ENCODE results near the gene RPIA. TPM values are rescaled to one million over a fixed set of nuclear protein-coding genes. Genes with fewer than 3 reads are reported as not detected.
A peak's percentile ranks its signal among the peaks of the same experiment; 100 is the strongest.

Gene RPIA
- total and polyA plus RNA-seq, 9 of the 15 experiments (the other 6 are each of a cell fraction or from before 2014, with no cell fraction given): 7.8 to 41.2 (median 25.8) TPM

DNA sequence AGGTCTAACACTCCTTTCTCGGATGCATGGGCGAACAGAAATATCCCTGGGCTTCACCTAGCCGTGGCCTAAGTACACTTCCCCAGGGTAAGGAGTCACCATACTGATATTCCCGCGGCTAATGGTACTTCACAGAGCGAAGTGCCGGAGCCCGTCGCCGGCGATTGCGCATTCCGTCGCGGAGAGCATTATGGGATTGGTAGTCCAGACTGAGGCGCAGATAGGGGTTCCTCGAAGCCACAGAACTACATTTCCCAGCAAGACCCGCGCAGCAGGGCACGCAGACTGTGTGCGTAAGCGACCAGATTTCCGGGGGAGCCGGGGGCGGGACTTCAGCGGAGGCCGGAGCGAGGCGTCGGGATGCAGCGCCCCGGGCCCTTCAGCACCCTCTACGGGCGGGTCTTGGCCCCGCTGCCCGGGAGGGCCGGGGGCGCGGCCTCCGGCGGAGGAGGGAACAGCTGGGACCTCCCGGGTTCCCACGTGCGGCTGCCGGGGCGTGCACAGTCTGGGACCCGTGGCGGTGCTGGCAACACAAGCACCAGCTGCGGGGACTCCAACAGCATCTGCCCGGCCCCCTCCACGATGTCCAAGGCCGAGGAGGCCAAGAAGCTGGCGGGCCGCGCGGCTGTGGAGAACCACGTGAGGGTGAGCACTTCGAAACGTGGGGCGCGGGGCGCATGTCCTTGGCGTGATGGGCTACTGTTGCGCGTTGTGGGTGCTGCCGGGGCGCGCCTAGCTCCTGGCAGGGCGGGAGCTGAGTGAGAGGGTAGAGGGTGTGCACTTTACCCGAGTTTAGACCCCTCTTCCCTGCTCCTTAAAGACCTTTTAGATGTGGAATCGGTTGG is at the start of gene RPIA (continued):
- TF ChIP-seq POLR3G (IDR thresholded peaks at IDR 0.05; ENCODE audit: extremely low read depth, insufficient read length, insufficient replicate concordance): no peak
- peak; percentile 90 for TF ChIP-seq MBD2 (IDR thresholded peaks at IDR 0.05; ENCODE audit: borderline replicate concordance, low read depth)
- no peak for TF ChIP-seq MTA2 (IDR thresholded peaks at IDR 0.05; ENCODE audit: low read depth)
- TF ChIP-seq, protein P1, sequence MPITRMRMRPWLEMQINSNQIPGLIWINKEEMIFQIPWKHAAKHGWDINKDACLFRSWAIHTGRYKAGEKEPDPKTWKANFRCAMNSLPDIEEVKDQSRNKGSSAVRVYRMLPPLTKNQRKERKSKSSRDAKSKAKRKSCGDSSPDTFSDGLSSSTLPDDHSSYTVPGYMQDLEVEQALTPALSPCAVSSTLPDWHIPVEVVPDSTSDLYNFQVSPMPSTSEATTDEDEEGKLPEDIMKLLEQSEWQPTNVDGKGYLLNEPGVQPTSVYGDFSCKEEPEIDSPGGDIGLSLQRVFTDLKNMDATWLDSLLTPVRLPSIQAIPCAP (CRISPR knock-in tag; IDR thresholded peaks at IDR 0.05; ENCODE audit: borderline replicate concordance): peak; percentile 44; the same call in 1 of the 2 replicates
- no peak; the same call in 1 of the 2 replicates for TF ChIP-seq ZNF165 (CRISPR knock-in tag; IDR thresholded peaks at IDR 0.05; ENCODE audit: borderline replicate concordance)
- TF ChIP-seq CSDE1 (IDR thresholded peaks at IDR 0.05): peak in 1 of 2 experiments; percentile 89; a peak in 2 of 4 replicates
- TF ChIP-seq, protein P2, sequence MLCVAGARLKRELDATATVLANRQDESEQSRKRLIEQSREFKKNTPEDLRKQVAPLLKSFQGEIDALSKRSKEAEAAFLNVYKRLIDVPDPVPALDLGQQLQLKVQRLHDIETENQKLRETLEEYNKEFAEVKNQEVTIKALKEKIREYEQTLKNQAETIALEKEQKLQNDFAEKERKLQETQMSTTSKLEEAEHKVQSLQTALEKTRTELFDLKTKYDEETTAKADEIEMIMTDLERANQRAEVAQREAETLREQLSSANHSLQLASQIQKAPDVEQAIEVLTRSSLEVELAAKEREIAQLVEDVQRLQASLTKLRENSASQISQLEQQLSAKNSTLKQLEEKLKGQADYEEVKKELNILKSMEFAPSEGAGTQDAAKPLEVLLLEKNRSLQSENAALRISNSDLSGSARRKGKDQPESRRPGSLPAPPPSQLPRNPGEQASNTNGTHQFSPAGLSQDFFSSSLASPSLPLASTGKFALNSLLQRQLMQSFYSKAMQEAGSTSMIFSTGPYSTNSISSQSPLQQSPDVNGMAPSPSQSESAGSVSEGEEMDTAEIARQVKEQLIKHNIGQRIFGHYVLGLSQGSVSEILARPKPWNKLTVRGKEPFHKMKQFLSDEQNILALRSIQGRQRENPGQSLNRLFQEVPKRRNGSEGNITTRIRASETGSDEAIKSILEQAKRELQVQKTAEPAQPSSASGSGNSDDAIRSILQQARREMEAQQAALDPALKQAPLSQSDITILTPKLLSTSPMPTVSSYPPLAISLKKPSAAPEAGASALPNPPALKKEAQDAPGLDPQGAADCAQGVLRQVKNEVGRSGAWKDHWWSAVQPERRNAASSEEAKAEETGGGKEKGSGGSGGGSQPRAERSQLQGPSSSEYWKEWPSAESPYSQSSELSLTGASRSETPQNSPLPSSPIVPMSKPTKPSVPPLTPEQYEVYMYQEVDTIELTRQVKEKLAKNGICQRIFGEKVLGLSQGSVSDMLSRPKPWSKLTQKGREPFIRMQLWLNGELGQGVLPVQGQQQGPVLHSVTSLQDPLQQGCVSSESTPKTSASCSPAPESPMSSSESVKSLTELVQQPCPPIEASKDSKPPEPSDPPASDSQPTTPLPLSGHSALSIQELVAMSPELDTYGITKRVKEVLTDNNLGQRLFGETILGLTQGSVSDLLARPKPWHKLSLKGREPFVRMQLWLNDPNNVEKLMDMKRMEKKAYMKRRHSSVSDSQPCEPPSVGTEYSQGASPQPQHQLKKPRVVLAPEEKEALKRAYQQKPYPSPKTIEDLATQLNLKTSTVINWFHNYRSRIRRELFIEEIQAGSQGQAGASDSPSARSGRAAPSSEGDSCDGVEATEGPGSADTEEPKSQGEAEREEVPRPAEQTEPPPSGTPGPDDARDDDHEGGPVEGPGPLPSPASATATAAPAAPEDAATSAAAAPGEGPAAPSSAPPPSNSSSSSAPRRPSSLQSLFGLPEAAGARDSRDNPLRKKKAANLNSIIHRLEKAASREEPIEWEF (CRISPR knock-in tag; IDR thresholded peaks at IDR 0.05): no peak
- peak; percentile 97 for TF ChIP-seq MXI1 (IDR thresholded peaks at IDR 0.05; ENCODE audit: low read depth, low read length)
- TF ChIP-seq, protein P3, sequence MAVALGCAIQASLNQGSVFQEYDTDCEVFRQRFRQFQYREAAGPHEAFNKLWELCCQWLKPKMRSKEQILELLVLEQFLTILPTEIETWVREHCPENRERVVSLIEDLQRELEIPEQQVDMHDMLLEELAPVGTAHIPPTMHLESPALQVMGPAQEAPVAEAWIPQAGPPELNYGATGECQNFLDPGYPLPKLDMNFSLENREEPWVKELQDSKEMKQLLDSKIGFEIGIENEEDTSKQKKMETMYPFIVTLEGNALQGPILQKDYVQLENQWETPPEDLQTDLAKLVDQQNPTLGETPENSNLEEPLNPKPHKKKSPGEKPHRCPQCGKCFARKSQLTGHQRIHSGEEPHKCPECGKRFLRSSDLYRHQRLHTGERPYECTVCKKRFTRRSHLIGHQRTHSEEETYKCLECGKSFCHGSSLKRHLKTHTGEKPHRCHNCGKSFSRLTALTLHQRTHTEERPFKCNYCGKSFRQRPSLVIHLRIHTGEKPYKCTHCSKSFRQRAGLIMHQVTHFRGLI (CRISPR knock-in tag; IDR thresholded peaks at IDR 0.05): no peak
- TF ChIP-seq, protein P4, sequence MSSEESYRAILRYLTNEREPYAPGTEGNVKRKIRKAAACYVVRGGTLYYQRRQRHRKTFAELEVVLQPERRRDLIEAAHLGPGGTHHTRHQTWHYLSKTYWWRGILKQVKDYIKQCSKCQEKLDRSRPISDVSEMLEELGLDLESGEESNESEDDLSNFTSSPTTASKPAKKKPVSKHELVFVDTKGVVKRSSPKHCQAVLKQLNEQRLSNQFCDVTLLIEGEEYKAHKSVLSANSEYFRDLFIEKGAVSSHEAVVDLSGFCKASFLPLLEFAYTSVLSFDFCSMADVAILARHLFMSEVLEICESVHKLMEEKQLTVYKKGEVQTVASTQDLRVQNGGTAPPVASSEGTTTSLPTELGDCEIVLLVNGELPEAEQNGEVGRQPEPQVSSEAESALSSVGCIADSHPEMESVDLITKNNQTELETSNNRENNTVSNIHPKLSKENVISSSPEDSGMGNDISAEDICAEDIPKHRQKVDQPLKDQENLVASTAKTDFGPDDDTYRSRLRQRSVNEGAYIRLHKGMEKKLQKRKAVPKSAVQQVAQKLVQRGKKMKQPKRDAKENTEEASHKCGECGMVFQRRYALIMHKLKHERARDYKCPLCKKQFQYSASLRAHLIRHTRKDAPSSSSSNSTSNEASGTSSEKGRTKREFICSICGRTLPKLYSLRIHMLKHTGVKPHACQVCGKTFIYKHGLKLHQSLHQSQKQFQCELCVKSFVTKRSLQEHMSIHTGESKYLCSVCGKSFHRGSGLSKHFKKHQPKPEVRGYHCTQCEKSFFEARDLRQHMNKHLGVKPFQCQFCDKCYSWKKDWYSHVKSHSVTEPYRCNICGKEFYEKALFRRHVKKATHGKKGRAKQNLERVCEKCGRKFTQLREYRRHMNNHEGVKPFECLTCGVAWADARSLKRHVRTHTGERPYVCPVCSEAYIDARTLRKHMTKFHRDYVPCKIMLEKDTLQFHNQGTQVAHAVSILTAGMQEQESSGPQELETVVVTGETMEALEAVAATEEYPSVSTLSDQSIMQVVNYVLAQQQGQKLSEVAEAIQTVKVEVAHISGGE (CRISPR knock-in tag; IDR thresholded peaks at IDR 0.05): peak in 1 of 3 experiments; percentile 89; a peak in 2 of 6 replicates
